Astrocyte (in vitro differentiated cells and primary cell): Measurements from ENCODE around the gene RNU2-1. TPM values are rescaled to one million over a fixed set of nuclear protein-coding genes. Genes with fewer than 3 reads are reported as not detected.

Experiments used
- DNase-seq: peaks from one replicate; pipeline ENCODE4 v3.0.0-alpha.2; 2010; ENCODE audit warnings: low read depth
- FAIRE-seq: peaks from 2 replicates; lab custom pipeline; 2011; peaks lifted over from hg19 to GRCh38; lab: Jason Lieb, UNC
- H2AFZ ChIP-seq: 2 replicates; pipeline ENCODE4 v1.6.0; 2012; ENCODE audit warnings: low read depth, low read length, inconsistent platforms
- H3K27ac ChIP-seq: 2 replicates; pipeline ENCODE4 v1.5.1; 2011; ENCODE audit warnings: low read depth, low read length, inconsistent platforms
- H3K27me3 ChIP-seq: 2 replicates; pipeline ENCODE4 v1.6.0; 2011; ENCODE audit warnings: low read length, inconsistent platforms; ENCODE audit not compliant: insufficient read depth
- H3K36me3 ChIP-seq: 2 replicates; pipeline ENCODE4 v1.5.1; 2011; ENCODE audit warnings: low read length, inconsistent platforms; ENCODE audit not compliant: insufficient read depth
- H3K4me1 ChIP-seq: 2 replicates; pipeline ENCODE4 v1.5.1; 2011; ENCODE audit warnings: low read length, inconsistent platforms; ENCODE audit not compliant: insufficient read depth
- H3K4me2 ChIP-seq: 2 replicates; pipeline ENCODE4 v1.6.0; 2012; ENCODE audit warnings: low read length, inconsistent platforms
- H3K4me3 ChIP-seq: 2 replicates; pipeline ENCODE4 v1.5.1; 2011; ENCODE audit warnings: low read depth, mild to moderate bottlenecking, low read length, inconsistent platforms; ENCODE audit not compliant: insufficient read depth
- H3K79me2 ChIP-seq: 2 replicates; pipeline ENCODE4 v1.6.0; 2012; ENCODE audit warnings: mild to moderate bottlenecking, low read length, inconsistent platforms; ENCODE audit not compliant: insufficient read depth
- H3K9ac ChIP-seq: 2 replicates; pipeline ENCODE4 v1.6.0; 2012; ENCODE audit warnings: mild to moderate bottlenecking, low read length, inconsistent platforms
- H3K9me3 ChIP-seq: 2 replicates; pipeline ENCODE4 v1.5.1; 2012; ENCODE audit warnings: low read depth, mild to moderate bottlenecking, low read length, inconsistent platforms; ENCODE audit not compliant: insufficient read depth
- H4K20me1 ChIP-seq: 2 replicates; pipeline ENCODE4 v1.6.0; 2012; ENCODE audit warnings: low read length, inconsistent platforms; ENCODE audit not compliant: insufficient read depth
- H3K27ac Mint-ChIP-seq: one replicate; pipeline ENCODE4 v1.8.0; 2021; ENCODE audit warnings: mild to moderate bottlenecking, mixed read lengths; ENCODE audit not compliant: unreplicated experiment
- H3K27me3 Mint-ChIP-seq: one replicate; pipeline ENCODE4 v1.8.0; 2021; ENCODE audit warnings: low read depth, mixed read lengths; ENCODE audit not compliant: unreplicated experiment
- H3K36me3 Mint-ChIP-seq: one replicate; pipeline ENCODE4 v1.8.0; 2021; ENCODE audit warnings: low read depth, mixed read lengths; ENCODE audit not compliant: unreplicated experiment
- H3K4me1 Mint-ChIP-seq: one replicate; pipeline ENCODE4 v1.8.0; 2021; ENCODE audit warnings: low read depth, mixed read lengths; ENCODE audit not compliant: unreplicated experiment
- H3K4me3 Mint-ChIP-seq: one replicate; pipeline ENCODE4 v1.8.0; 2021; ENCODE audit warnings: mild to moderate bottlenecking, moderate library complexity, mixed read lengths; ENCODE audit not compliant: unreplicated experiment
- H3K9me3 Mint-ChIP-seq: one replicate; pipeline ENCODE4 v1.8.0; 2021; ENCODE audit warnings: mild to moderate bottlenecking, mixed read lengths; ENCODE audit not compliant: unreplicated experiment
- CTCF ChIP-seq: IDR thresholded peaks from 2 replicates; pipeline ENCODE4 v1.5.1; 2011; ENCODE audit warnings: low read depth, mild to moderate bottlenecking, inconsistent platforms, low read length, moderate library complexity; ENCODE audit not compliant: insufficient read depth
- EZH2 ChIP-seq: IDR thresholded peaks from 2 replicates; pipeline ENCODE4 v1.6.1; 2012; ENCODE audit warnings: mild to moderate bottlenecking, low read length, inconsistent platforms; ENCODE audit not compliant: insufficient read depth
- total RNA-seq: library from RNA; stranded (reverse); gene quantifications from 2 replicates; pipeline ENCODE4 v1.2.1, GENCODE V29; 2021

The RNU2-1 gene
- total RNA-seq, 1 donor from 2014 or later = 4,186 TPM

- TF ChIP-seq EZH2 (no peak), CTCF (no peak)
- peaks cover 16% of the 10 kb centered on the region for H3K79me2 ChIP-seq
- no peaks in the 10 kb centered on the region for H3K9me3 Mint-ChIP-seq
- FAIRE-seq (no peak), DNase-seq (no peak)
- no peak overlapping the region for H3K4me2 ChIP-seq
- H3K9me3 ChIP-seq = no peaks in the 10 kb centered on the region
- H3K36me3 ChIP-seq = peaks cover 27% of the 10 kb centered on the region
- peaks cover 15% of the 10 kb centered on the region for H4K20me1 ChIP-seq
- H3K9ac ChIP-seq = no peak overlapping the region
- H3K4me3 ChIP-seq = no peak overlapping the region
- no peak overlapping the region for H2AFZ ChIP-seq
- H3K4me1 ChIP-seq = peaks cover 11% of the 10 kb centered on the region
- no peaks in the 10 kb centered on the region for H3K27me3 ChIP-seq
- no peak overlapping the region for H3K27ac ChIP-seq
- peaks cover 30% of the 10 kb centered on the region for H3K36me3 Mint-ChIP-seq
- H3K4me1 Mint-ChIP-seq = peaks cover 10% of the 10 kb centered on the region
- H3K27ac Mint-ChIP-seq = no peak overlapping the region
- H3K4me3 Mint-ChIP-seq = no peak overlapping the region
- no peaks in the 10 kb centered on the region for H3K27me3 Mint-ChIP-seq
These were observed 18.4 kb downstream of the RNU2-1 start for GRCh38 chr17:43215341-43215740.

GRCh38 chr17:43213545-43213944, 20.2 kb downstream of the RNU2-1 start:
- no peaks in the 10 kb centered on the region for H3K27me3 Mint-ChIP-seq
- H3K9me3 Mint-ChIP-seq = no peaks in the 10 kb centered on the region
- Histone ChIP-seq H3K79me2 (peaks cover 16% of the 10 kb centered on the region), H4K20me1 (peaks cover 15% of the 10 kb centered on the region), H3K27me3 (no peaks in the 10 kb centered on the region), H3K27ac (no peak overlapping the region), H3K9ac (no peak overlapping the region), H3K9me3 (no peaks in the 10 kb centered on the region), H3K36me3 (peaks cover 28% of the 10 kb centered on the region), H2AFZ (no peak overlapping the region), H3K4me3 (no peak overlapping the region), H3K4me1 (peaks cover 11% of the 10 kb centered on the region), H3K4me2 (peak overlapping the region; percentile 91)
- TF ChIP-seq CTCF = no peak
- no peak for TF ChIP-seq EZH2
- H3K4me1 Mint-ChIP-seq = peaks cover 10% of the 10 kb centered on the region
- no peak overlapping the region for H3K27ac Mint-ChIP-seq
- H3K36me3 Mint-ChIP-seq = peaks cover 23% of the 10 kb centered on the region
- FAIRE-seq (no peak), DNase-seq (no peak)
- H3K4me3 Mint-ChIP-seq = peak overlapping the region; percentile 55

GRCh38 chr17:43212641-43213490, 20.9 kb downstream of the RNU2-1 start:
- no peak for DNase-seq
- H3K4me1 Mint-ChIP-seq = peaks cover 10% of the 10 kb centered on the region
- TF ChIP-seq CTCF (no peak), EZH2 (no peak)
- no peak overlapping the region for H3K27ac ChIP-seq
- H2AFZ ChIP-seq = no peak overlapping the region
- peak overlapping the region; percentile 94 for H3K4me3 Mint-ChIP-seq
- H4K20me1 ChIP-seq = peaks cover 15% of the 10 kb centered on the region
- H3K27me3 ChIP-seq = no peaks in the 10 kb centered on the region
- H3K9me3 Mint-ChIP-seq = no peaks in the 10 kb centered on the region
- peaks cover 19% of the 10 kb centered on the region for H3K36me3 Mint-ChIP-seq
- H3K27ac Mint-ChIP-seq = peak overlapping the region; percentile 98
- peaks cover 32% of the 10 kb centered on the region for H3K36me3 ChIP-seq
- H3K27me3 Mint-ChIP-seq = no peaks in the 10 kb centered on the region
- FAIRE-seq = no peak
- H3K79me2 ChIP-seq = peaks cover 16% of the 10 kb centered on the region
- no peaks in the 10 kb centered on the region for H3K9me3 ChIP-seq
- H3K4me3 ChIP-seq = peak overlapping the region; percentile 83
- H3K4me2 ChIP-seq = peak overlapping the region; percentile 91
- H3K9ac ChIP-seq = peak overlapping the region; percentile 91
- H3K4me1 ChIP-seq = peaks cover 11% of the 10 kb centered on the region
